HG02588 (cell line): ENCODE measurements around the gene MGRN1.
A peak's percentile ranks its signal among the peaks of the same experiment; 100 is the strongest.

ENCODE experiments used
- ATAC-seq: cut with Tn5 transposase; IDR thresholded peaks from one replicate; pipeline ENCODE4 v1.9.1; 2021; ENCODE audit warnings: mild to moderate bottlenecking, moderate library complexity; ENCODE audit not compliant: unreplicated experiment

MGRN1 gene

GRCh38 chr16:4684058-4684715 lies 59.6 kb downstream of the MGRN1 start:
- ATAC-seq, result no peak

DNA sequence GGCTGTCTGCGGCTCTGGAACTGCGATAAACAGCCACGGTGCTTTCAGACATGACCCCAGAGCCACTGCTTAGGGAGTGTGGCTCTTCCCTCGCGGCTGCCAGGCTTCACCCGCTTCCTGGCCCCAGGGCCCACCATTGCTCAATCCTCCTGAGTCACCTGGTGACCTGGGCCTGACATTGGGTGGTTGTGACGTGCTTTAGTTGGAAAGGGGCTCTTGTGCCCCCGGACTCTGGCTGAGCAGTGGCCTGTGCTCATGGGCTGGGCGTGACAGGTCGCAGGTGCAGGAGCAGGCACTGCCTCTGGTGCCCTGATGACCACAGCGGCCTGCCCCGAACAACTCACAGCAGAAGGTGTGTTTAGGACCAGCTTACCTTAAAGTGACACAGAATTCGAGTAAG lies 60.1 kb downstream of the MGRN1 start:
- no peak for ATAC-seq

DNA sequence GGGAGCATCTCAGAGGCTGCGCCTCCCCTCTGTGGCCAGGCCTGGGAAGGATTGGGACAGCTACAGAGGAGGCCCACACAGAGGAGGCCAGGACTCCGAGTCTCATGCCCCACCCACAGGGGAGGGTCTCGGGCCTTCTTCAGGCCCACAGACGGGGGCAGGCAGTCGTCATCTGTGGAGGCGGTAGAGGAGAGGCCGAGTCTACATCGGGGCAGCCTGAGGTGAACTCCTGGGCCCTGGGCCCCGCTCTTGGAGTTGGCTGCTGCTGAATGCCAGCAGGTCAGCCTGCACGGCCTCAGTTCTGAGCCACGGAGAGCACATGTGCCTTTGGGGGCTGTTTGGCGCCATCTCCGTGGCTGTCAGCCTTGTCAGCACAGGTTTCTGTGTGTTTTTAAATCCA lies 60.7 kb downstream of the MGRN1 start:
- no peak for ATAC-seq

DNA sequence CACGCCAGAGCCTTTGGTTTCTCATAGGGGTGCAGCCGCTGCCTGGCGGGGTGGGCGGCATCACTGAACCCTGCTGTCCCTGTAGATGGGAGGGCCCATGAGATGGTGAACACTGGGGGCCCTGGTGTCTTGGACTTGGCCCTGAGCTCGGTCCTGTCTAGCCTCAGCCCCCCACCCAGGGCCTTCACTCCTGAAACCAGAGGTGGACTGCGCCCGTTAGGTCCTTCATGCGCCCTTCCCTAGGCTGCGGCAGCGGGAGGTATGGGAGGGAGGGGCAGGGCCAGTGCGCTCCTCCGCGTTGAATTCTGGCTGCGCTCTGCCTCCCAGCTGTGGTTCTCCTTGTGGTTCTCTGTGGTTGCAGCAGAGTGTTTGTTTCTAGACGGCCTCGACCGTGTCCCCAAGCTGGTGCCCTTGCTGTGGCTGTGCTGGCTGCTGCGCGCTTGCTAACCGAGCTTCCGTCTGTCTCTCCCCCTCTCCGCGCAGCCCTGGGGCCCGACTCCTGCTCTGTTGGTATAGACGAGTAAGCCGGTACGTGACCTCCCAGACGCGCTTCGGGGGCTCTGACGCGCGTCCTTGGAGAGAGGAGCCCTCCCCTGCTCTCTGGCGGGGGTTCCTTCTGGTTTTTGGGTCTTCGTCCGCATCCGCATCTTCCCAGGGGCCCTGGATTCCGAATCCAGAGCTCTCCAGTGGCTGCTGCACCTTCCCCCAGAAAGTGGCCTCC lies 61.3 kb downstream of the MGRN1 start:
- ATAC-seq, result no peak

GRCh38 chr16:4686497-4687210 lies 62.0 kb downstream of the MGRN1 start:
- ATAC-seq, result no peak

- no peak for ATAC-seq
These were observed 62.8 kb downstream of the MGRN1 start for GRCh38 chr16:4687416-4687815.

- ATAC-seq, result no peak
These were observed 63.5 kb downstream of the MGRN1 start for GRCh38 chr16:4687946-4688673.

- ATAC-seq, result no peak
These were observed 64.0 kb downstream of the MGRN1 start for GRCh38 chr16:4688674-4689045.

DNA sequence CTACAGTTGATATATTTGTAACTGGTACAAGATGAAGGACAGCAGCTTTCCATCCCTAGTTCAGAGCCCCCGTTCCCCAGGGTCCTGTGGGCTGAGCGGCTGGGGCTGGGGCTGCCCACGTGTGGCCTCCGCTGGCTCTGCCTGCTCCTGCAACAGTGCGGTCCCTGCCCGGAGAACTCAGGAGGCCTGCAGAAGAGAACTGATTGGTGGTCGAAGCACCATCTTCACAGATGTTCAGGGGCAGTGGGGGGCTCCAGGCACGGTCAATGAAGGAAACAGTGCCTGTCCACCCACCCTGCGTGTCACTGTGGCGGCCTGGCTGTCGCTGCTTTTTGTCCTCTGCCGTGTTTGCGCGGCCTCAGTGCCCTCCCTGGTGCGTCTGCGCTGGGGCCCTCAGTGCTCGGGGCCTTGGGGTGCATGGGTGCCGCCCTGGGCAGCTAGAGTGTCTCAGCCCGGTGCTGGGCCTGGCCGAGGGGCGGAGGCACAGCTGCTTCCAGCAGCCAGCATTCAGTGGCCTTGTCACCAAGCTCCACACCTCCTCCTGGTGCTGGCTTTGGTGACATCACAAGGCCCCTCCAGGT lies 64.6 kb downstream of the MGRN1 start:
- no peak for ATAC-seq

- ATAC-seq, result no peak
These were observed 65.5 kb downstream of the MGRN1 start for GRCh38 chr16:4689864-4690704.

DNA sequence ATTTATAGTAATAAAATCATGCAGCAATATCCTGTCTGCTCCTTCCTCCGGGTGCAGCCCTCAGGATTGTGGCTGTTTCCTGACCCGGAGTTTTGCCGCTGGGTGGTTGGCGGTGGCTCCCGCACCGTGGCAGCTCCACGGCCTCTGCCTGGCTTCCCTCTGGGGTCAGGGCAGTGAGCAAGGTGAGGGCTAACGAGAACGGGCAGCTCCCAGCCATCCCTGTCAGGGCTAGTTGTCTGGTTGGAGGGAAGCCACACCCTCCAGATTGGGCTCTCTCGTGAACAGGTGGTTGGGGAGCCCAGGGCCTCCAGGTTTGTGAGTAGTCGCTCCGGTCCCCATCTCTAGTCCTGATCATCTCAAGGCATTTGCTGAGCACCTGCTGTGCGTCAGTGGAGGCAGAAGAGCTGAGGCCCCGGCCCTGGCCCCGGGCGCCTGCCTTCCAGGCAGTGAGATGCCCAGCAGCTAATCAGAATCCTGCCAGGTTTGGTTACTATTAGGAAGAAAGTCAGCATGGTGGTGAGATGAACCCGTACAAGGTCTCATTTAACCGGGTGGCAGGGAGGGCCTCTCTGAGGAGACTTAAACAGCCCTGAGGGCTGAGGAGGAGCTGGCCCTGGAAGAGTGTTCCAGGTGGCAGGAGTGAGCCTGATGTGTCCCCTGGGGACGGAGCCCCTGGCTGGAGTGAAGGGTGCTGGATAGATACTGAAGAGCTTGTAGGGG lies 66.5 kb downstream of the MGRN1 start:
- no peak for ATAC-seq

GRCh38 chr16:4691666-4692412 lies 67.2 kb downstream of the MGRN1 start:
- ATAC-seq, result no peak

DNA sequence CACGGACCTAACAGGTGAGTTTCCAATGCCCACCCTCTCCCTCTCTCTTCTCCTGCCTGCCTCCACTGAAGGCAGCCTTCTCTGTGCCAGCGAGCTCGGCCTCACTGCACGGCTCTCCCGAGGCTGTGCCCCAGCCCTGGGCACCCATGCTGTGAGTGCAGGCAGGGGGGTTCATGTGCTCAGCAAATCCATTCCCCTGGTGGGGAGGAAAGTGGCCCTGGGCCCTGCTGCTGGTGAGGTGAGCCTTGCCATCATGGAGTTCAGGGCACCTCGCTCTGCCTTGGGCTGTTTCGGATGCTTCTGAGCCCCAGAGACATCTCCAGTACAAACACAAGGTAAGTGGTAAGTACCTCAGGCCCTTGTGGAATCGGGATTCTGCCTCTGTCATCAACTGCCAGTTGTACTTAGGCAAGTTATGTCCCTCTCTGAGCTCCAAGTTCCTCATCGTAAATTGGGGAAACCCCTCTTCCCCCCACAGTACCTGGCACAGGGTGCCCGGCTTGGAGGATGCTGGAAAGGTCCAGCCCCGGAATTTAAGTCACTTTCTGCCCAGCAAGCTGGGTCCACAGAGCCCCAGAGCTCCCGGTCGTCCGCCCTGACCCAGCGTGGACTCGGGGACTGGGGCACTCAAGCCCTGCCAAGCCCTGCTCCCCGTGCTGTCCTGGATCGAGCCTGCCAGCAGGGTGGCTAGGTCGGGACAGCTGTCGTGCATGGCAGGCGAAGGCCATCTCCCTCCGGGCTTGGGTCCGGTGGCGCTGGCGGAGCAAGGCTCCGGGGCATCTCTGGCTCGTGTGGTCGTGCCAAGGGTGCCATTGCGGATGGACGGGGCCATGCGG lies 68.1 kb downstream of the MGRN1 start:
- peak; percentile 11 for ATAC-seq

GRCh38 chr16:4693296-4693955 lies 68.8 kb downstream of the MGRN1 start, which contains the start of gene NUDT16L1:
Gene NUDT16L1, plus strand, starts transcription at chr16:4693562. Its CDS starts 165 bp downstream, at chr16:4693727.
- peak; percentile 92 for ATAC-seq

- ATAC-seq, result peak; percentile 3
These were observed 69.5 kb downstream of the MGRN1 start for GRCh38 chr16:4693956-4694641.

DNA sequence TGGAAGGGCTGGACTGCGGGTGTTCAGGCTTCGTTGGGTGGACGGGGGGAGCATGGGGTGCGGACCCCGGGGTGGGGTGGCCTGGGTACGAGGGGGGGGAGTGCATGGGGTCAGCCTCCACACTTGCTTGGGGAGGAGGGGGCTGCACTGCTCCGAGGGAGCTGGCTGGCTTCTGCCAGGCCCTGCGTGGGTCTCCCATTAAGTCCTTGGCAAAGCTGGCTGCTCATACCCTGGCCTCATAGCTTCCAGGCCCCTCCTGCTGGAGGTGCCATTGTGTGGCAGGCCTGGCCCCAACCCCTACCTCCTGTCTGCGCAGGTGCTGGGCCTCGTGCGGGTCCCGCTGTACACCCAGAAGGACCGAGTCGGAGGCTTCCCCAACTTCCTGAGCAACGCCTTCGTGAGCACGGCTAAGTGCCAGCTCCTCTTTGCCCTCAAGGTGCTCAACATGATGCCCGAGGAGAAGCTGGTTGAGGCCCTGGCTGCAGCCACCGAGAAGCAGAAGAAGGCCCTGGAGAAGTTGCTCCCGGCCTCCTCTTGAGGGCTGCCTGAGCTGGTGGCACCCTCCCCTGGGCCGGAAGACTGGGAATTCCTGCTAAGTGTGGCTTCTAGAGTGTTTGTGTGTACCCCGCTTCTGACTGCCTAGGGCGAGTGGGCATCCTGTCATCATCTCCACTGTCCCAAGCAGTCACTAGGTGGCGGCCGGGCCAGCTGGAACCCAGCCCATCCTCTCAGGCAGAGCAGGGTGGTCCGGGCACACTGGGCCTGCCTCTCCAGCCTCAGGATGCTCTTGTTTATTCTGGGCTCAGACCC lies 70.2 kb downstream of the MGRN1 start:
- ATAC-seq, result no peak
